C4-2B (cell line): ENCODE results near the gene METTL1.
"Not testable (repeated sequence)": the region's sequence is repeated elsewhere in the genome, so short reads cannot be mapped to it uniquely, and the experiment has no call there.

Experiments used
- CTCF ChIP-seq: fragments of 450-650 bp; conservative IDR thresholded peaks from 2 replicates; pipeline ENCODE4 v1.5.1; 2017; ENCODE audit warnings: mild to moderate bottlenecking
- ZFX ChIP-seq: fragments of 450-650 bp; IDR thresholded peaks from 2 replicates; pipeline ENCODE4 v1.6.1; 2017

GRCh38 chr12:57721846-57722608 is 49.9 kb downstream of the METTL1 start:
- not testable (repeated sequence) for TF ChIP-seq CTCF, ZFX
